ENCODE measurements around the gene ABR. TPM values are rescaled to one million over a fixed set of nuclear protein-coding genes. Genes with fewer than 3 reads are reported as not detected.

Gene ABR
- total and polyA plus RNA-seq, 2 of the 13 experiments (the other 11 are each of a cell fraction or from before 2014, with no cell fraction given), result 12.4 to 40.4 TPM

DNA sequence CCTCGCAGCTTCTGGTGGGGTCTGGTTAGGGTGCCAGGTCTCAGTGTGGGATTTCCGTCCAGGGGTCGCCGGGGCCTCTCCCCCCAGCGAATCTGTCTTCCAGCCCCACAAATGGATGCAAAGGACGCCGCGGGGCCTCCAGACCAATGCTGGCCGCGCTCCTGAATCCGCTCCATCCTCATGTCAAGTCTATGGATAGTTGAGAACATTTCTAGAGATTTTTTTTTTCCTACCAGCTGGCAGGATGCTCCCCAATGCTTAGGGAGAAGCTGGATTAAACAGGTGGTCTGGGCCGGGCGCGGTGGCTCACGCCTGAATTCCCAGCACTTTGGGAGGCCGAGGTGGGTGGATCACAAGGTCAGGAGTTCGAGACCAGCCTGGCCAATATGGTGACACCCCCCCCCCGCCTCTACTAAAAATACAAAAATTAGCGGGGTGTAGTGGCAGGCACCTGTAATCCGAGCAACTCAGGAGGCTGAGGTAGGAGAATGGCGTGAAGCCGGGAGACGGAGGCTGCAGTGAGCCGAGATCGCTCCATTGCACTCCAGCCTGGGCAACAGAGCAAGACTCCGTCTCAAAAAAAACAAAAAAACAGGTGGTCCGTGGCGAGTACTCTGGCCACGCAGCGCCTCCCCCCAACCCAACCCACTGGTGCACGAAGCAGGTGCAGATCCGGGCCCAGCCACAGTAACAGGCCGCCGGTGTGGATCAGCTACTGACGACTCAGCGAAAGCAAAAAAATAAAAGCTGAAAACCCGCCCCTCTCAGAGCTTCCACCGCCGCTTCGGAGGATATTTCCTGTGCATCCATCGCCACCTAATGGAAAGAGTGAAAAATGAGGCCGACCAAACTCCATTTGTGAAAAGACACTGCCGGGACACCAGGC, 199.1 kb downstream of the ABR start (continued):
- TF ChIP-seq RERE (CRISPR knock-in tag; IDR thresholded peaks at IDR 0.05; ENCODE audit: low read depth), result no peak
- peak; percentile 15; the same call in 1 of the 2 replicates for TF ChIP-seq ZNF788 (CRISPR knock-in tag; IDR thresholded peaks at IDR 0.05; ENCODE audit: borderline replicate concordance)
- peak; percentile 46; the same call in 1 of the 2 replicates for TF ChIP-seq KDM5A (IDR thresholded peaks at IDR 0.05; ENCODE audit: borderline replicate concordance, low read length)
- no peak for TF ChIP-seq YEATS4 (CRISPR knock-in tag; IDR thresholded peaks at IDR 0.05; ENCODE audit: borderline replicate concordance)
- no peak; the same call in 1 of the 2 replicates for TF ChIP-seq PHF8 (CRISPR knock-in tag; IDR thresholded peaks at IDR 0.05)
- no peak for TF ChIP-seq BCL6 (CRISPR knock-in tag; IDR thresholded peaks at IDR 0.05)
- TF ChIP-seq PCBP1 (IDR thresholded peaks at IDR 0.05; ENCODE audit: borderline replicate concordance, low read depth, low read length), result no peak
- TF ChIP-seq, protein P1, sequence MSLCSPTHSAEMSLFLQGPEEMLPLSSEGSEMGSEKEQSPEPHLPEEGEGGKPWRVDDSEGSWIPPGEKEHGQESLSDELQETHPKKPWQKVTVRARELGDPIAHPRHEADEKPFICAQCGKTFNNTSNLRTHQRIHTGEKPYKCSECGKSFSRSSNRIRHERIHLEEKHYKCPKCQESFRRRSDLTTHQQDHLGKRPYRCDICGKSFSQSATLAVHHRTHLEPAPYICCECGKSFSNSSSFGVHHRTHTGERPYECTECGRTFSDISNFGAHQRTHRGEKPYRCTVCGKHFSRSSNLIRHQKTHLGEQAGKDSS (CRISPR knock-in tag; IDR thresholded peaks at IDR 0.05; ENCODE audit: borderline replicate concordance, low read depth), result no peak
- peak; percentile 60 for TF ChIP-seq MAFK (conservative IDR thresholded peaks at IDR 0.05 in 1 of 2, IDR thresholded peaks at IDR 0.05 in 1 of 2; ENCODE audit: low read length in 2 of 2)
- no peak for TF ChIP-seq ZNF431 (CRISPR knock-in tag; IDR thresholded peaks at IDR 0.05; ENCODE audit: borderline replicate concordance, low read depth)
- no peak for TF ChIP-seq SMARCE1 (IDR thresholded peaks at IDR 0.05; ENCODE audit: borderline replicate concordance)
- no peak for TF ChIP-seq ZKSCAN8 (CRISPR knock-in tag; IDR thresholded peaks at IDR 0.05; ENCODE audit: borderline replicate concordance)
- no peak for TF ChIP-seq RFX5 (IDR thresholded peaks at IDR 0.05; ENCODE audit: low read depth, low read length)
- no peak for TF ChIP-seq KLF15 (CRISPR knock-in tag; IDR thresholded peaks at IDR 0.05; ENCODE audit: borderline replicate concordance)
- no peak for TF ChIP-seq ZNF280D (CRISPR knock-in tag; IDR thresholded peaks at IDR 0.05)
- TF ChIP-seq ZNF468 (CRISPR knock-in tag; IDR thresholded peaks at IDR 0.05), result no peak
- TF ChIP-seq HNRNPH1 (optimal IDR thresholded peaks at IDR 0.05; ENCODE audit: low read depth, low read length), result no peak
- no peak for TF ChIP-seq MAZ (IDR thresholded peaks at IDR 0.05; ENCODE audit: borderline replicate concordance, low read depth, low read length)
- TF ChIP-seq MAZ (CRISPR knock-in tag; IDR thresholded peaks at IDR 0.05; ENCODE audit: low read depth), result no peak
- TF ChIP-seq PPARG (CRISPR knock-in tag; conservative IDR thresholded peaks at IDR 0.05), result no peak
